ENCODE measurements around the gene KCTD15. TPM values are rescaled to one million over a fixed set of nuclear protein-coding genes. Genes with fewer than 3 reads are reported as not detected.

Gene KCTD15
- total RNA-seq, 2 experiments from 2014 or later: 21.3 to 29.2 TPM

DNA sequence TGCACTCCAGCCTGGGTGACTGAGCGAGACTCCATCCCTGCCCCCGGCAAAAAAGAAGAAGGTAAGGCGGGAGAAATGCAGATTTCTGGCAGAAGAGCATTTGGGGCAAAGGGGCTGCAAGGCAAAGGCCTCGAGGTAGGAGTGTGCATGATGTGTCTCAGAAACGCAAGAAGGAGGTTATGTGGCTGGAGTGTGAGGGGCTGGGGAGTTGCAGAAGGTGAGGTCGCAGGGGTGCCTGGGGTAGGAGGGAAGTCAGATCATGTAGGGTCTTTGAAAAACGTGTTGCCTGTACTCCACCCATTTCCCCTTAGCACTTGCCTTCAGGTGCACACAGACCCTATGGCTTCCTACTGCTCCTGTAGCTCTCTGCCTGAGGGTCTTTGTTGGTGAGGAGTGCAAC, 29.9 kb downstream of the KCTD15 start:
- Histone ChIP-seq H2AFZ (ENCODE audit: low read length) (no peak overlapping the region), H3K4me1 (ENCODE audit: insufficient read depth, low read length, poor library complexity, severe bottlenecking) (no peaks in the 10 kb centered on the region), H3K27ac (ENCODE audit: low read depth, low read length, poor library complexity, severe bottlenecking) (no peak overlapping the region), H3K4me2 (ENCODE audit: low read length) (no peak overlapping the region), H3K9me2 (ENCODE audit: insufficient read depth, low read length) (no peaks in the 10 kb centered on the region), H4K20me1 (ENCODE audit: insufficient read depth, low read length) (no peaks in the 10 kb centered on the region), H3K4me3 (ENCODE audit: low read depth, low read length, poor library complexity, severe bottlenecking) (no peak overlapping the region), H3K36me3 (ENCODE audit: insufficient read depth, low read length) (no peaks in the 10 kb centered on the region), H3K9me3 (ENCODE audit: low read length) (no peaks in the 10 kb centered on the region), H3K79me2 (ENCODE audit: insufficient read depth, low read depth, low read length) (no peaks in the 10 kb centered on the region)
- ChIA-PET CTCF (ENCODE audit: unreplicated experiment) (no interaction called here), POLR2A (no interaction called here)
- TF ChIP-seq EZH2phosphoT487 (IDR thresholded peaks at IDR 0.05; ENCODE audit: borderline replicate concordance, low read depth, low read length): no peak
- TF ChIP-seq, protein P1, sequence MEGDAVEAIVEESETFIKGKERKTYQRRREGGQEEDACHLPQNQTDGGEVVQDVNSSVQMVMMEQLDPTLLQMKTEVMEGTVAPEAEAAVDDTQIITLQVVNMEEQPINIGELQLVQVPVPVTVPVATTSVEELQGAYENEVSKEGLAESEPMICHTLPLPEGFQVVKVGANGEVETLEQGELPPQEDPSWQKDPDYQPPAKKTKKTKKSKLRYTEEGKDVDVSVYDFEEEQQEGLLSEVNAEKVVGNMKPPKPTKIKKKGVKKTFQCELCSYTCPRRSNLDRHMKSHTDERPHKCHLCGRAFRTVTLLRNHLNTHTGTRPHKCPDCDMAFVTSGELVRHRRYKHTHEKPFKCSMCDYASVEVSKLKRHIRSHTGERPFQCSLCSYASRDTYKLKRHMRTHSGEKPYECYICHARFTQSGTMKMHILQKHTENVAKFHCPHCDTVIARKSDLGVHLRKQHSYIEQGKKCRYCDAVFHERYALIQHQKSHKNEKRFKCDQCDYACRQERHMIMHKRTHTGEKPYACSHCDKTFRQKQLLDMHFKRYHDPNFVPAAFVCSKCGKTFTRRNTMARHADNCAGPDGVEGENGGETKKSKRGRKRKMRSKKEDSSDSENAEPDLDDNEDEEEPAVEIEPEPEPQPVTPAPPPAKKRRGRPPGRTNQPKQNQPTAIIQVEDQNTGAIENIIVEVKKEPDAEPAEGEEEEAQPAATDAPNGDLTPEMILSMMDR (conservative IDR thresholded peaks at IDR 0.05; ENCODE audit: low read length): no peak
- intact Hi-C loops (cut with micrococcal nuclease; ENCODE audit: unreplicated experiment): no loop called here
- no peak for DNase-seq (ENCODE audit: low spot score)
- no TSS peak for BruUV-seq (replicated peaks)

DNA sequence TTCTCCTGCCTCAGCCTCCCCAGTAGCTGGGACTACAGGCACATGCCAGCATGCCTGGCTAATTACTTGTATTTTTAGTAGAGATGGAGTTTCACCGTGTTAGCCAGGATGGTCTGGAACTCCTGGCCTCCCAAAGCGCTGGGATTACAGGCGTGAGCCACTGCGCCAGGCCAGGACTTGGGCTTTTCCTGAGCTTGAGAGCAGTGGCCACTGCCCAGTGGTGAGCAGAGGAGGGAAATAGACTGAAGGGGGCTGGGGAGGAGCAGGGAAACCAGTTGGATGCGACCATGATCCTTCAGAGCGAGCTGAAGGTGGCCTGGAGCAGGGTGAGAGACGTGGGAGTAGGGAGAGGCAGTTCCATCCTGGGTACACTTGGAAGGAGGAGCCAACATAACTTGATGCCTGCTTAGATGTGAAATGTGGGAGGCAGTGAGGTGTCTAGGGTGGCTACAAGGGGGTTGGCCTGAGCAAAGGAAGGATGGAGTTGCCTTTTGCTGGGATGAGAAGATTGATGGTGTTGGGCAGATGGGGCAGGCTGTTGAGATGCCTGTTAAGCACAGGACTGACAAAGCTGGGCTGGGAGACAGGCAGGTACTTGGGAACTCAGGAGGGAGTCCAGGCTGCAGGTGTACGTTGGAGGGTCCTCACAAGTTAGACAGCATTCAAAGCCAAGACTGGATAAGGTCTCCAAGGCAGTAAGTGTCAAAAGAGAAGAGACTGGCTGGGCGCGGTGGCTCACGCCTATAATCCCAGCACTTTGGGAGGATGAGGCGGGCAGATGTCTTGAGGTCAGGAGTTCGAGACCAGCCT, 31.8 kb downstream of the KCTD15 start:
- TF ChIP-seq EZH2phosphoT487 (IDR thresholded peaks at IDR 0.05; ENCODE audit: borderline replicate concordance, low read depth, low read length): no peak
- TF ChIP-seq, protein P1 (conservative IDR thresholded peaks at IDR 0.05; ENCODE audit: low read length): no peak
- POLR2A ChIA-PET: no interaction called here
- H3K9me2 ChIP-seq (ENCODE audit: insufficient read depth, low read length): no peaks in the 10 kb centered on the region
- intact Hi-C loops (cut with micrococcal nuclease; ENCODE audit: unreplicated experiment): no loop called here
- no peak overlapping the region for H3K4me2 ChIP-seq (ENCODE audit: low read length)
- BruUV-seq (replicated peaks): no TSS peak
- H3K27ac ChIP-seq (ENCODE audit: low read depth, low read length, poor library complexity, severe bottlenecking): no peak overlapping the region
- no peaks in the 10 kb centered on the region for H3K36me3 ChIP-seq (ENCODE audit: insufficient read depth, low read length)
- H3K79me2 ChIP-seq (ENCODE audit: insufficient read depth, low read depth, low read length): no peaks in the 10 kb centered on the region
- no peaks in the 10 kb centered on the region for H3K9me3 ChIP-seq (ENCODE audit: low read length)
- no peaks in the 10 kb centered on the region for H3K4me1 ChIP-seq (ENCODE audit: insufficient read depth, low read length, poor library complexity, severe bottlenecking)
- no peak overlapping the region for H3K4me3 ChIP-seq (ENCODE audit: low read depth, low read length, poor library complexity, severe bottlenecking)
- no peak overlapping the region for H2AFZ ChIP-seq (ENCODE audit: low read length)
- H4K20me1 ChIP-seq (ENCODE audit: insufficient read depth, low read length): no peaks in the 10 kb centered on the region
- no peak for DNase-seq (ENCODE audit: low spot score)
- CTCF ChIA-PET (ENCODE audit: unreplicated experiment): interaction anchor here (0.6 kb wide), 1 partner anchor 228 kb away, joined by 4 read pairs; no protein-coding TSS in a partner anchor

DNA sequence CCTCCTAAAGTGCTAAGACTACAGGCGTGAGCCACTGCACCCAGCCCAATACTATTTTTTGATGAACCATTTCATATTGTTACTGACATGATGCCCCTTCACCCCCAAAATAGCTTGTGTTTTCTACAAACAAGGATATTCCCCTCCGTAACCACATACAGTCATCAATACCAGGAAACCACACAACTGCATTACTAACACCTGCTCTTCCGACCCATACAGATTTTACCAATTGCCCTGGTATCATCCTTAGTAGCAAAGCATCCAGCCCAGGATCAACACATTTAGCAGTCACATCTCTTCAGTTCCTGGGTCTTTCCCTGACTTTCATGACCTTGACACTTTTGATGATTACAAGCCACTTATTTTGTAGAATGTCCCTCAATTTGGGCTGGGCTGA, 33.6 kb downstream of the KCTD15 start:
- DNase-seq (ENCODE audit: low spot score): no peak
- Histone ChIP-seq H3K36me3 (ENCODE audit: insufficient read depth, low read length) (no peaks in the 10 kb centered on the region), H3K9me3 (ENCODE audit: low read length) (no peaks in the 10 kb centered on the region), H2AFZ (ENCODE audit: low read length) (no peak overlapping the region), H3K4me2 (ENCODE audit: low read length) (no peak overlapping the region), H3K79me2 (ENCODE audit: insufficient read depth, low read depth, low read length) (no peaks in the 10 kb centered on the region), H4K20me1 (ENCODE audit: insufficient read depth, low read length) (no peaks in the 10 kb centered on the region), H3K9me2 (ENCODE audit: insufficient read depth, low read length) (no peaks in the 10 kb centered on the region), H3K4me1 (ENCODE audit: insufficient read depth, low read length, poor library complexity, severe bottlenecking) (no peaks in the 10 kb centered on the region), H3K27ac (ENCODE audit: low read depth, low read length, poor library complexity, severe bottlenecking) (no peak overlapping the region), H3K4me3 (ENCODE audit: low read depth, low read length, poor library complexity, severe bottlenecking) (no peak overlapping the region)
- BruUV-seq (replicated peaks): no TSS peak
- intact Hi-C loops (cut with micrococcal nuclease; ENCODE audit: unreplicated experiment): no loop called here
- ChIA-PET POLR2A (no interaction called here), CTCF (ENCODE audit: unreplicated experiment) (no interaction called here)
- TF ChIP-seq, protein P1 (conservative IDR thresholded peaks at IDR 0.05; ENCODE audit: low read length): no peak
- TF ChIP-seq EZH2phosphoT487 (IDR thresholded peaks at IDR 0.05; ENCODE audit: borderline replicate concordance, low read depth, low read length): no peak
